Measurements from ENCODE around the gene COL5A1.

- TF ChIP-seq EZH2 (IDR thresholded peaks at IDR 0.05; ENCODE audit: low read length, unreplicated experiment) (no peak), CTCF (conservative IDR thresholded peaks at IDR 0.05; ENCODE audit: low read depth, low read length) (no peak), EZH2phosphoT487 (IDR thresholded peaks at IDR 0.05; ENCODE audit: borderline replicate concordance, low read length) (no peak)
Observed at GRCh38 chr9:134848504-134848903, 206.9 kb downstream of the COL5A1 start.
